Mesenchymal stem cell (in vitro differentiated cells and primary cell): ENCODE measurements around the gene PYGB. TPM values are rescaled to one million over a fixed set of nuclear protein-coding genes. Genes with fewer than 3 reads are reported as not detected.

Source experiments
- DNase-seq: peaks from one replicate; pipeline ENCODE4 v3.0.0-alpha.2; 2013
- H2AFZ ChIP-seq: one replicate; pipeline ENCODE4 v1.6.1; 2013; ENCODE audit warnings: low read depth, mild to moderate bottlenecking, control low read depth, inconsistent platforms, low read length, moderate library complexity
- H2AK5ac ChIP-seq: 2 replicates; pipeline ENCODE4 v1.6.1; 2013; ENCODE audit warnings: low read length, moderate library complexity, mild to moderate bottlenecking, inconsistent platforms; ENCODE audit not compliant: severe bottlenecking
- H2BK120ac ChIP-seq: one replicate; pipeline ENCODE4 v1.6.1; 2013; ENCODE audit warnings: low read depth, mild to moderate bottlenecking, inconsistent platforms, low read length, moderate library complexity
- H2BK12ac ChIP-seq, 2 experiments: one replicate each; pipeline ENCODE4 v1.6.1; 2013; ENCODE audit warnings: inconsistent platforms in 2 of 2, low read length in 2 of 2, mild to moderate bottlenecking in 2 of 2, moderate library complexity in 2 of 2, control low read depth in 1 of 2
- H2BK15ac ChIP-seq: one replicate; pipeline ENCODE4 v1.6.1; 2013; ENCODE audit warnings: mild to moderate bottlenecking, low read depth, inconsistent platforms; ENCODE audit not compliant: poor library complexity, severe bottlenecking
- H2BK5ac ChIP-seq: 2 replicates; pipeline ENCODE4 v1.6.1; 2013; ENCODE audit warnings: low read depth, mild to moderate bottlenecking, low read length, control low read depth, inconsistent platforms; ENCODE audit not compliant: poor library complexity, severe bottlenecking
- H3K14ac ChIP-seq, 2 experiments: one replicate each; pipeline ENCODE4 v1.6.1; 2013; ENCODE audit warnings: inconsistent platforms in 2 of 2, low read length in 2 of 2, control low read depth in 1 of 2, mild to moderate bottlenecking in 1 of 2, moderate library complexity in 1 of 2
- H3K18ac ChIP-seq, 2 experiments: one replicate each; pipeline ENCODE4 v1.6.1; 2013; ENCODE audit warnings: inconsistent platforms in 2 of 2, low read length in 2 of 2, control low read depth in 1 of 2, low read depth in 1 of 2, mild to moderate bottlenecking in 1 of 2
- H3K23ac ChIP-seq, 2 experiments: one replicate each; pipeline ENCODE4 v1.6.1; 2013; ENCODE audit warnings: inconsistent platforms in 2 of 2, low read length in 2 of 2, mild to moderate bottlenecking in 2 of 2, moderate library complexity in 2 of 2, control low read depth in 1 of 2
- H3K27ac ChIP-seq: 2 replicates; pipeline ENCODE4 v1.5.1; 2013; ENCODE audit warnings: mild to moderate bottlenecking, moderate library complexity, low read length, control low read depth, inconsistent platforms; ENCODE audit not compliant: poor library complexity, severe bottlenecking
- H3K27me3 ChIP-seq, 2 experiments: 2 replicates each; pipeline versions ENCODE4 v1.6.1 to v1.7.0; 2013; ENCODE audit warnings: low read length in 2 of 2, mild to moderate bottlenecking in 2 of 2, moderate library complexity in 2 of 2, control low read depth in 1 of 2, inconsistent platforms in 1 of 2; ENCODE audit not compliant: control insufficient read depth in 1 of 2, insufficient read depth in 1 of 2
- H3K36me3 ChIP-seq, 2 experiments: 2 replicates each; pipeline versions ENCODE4 v1.6.1 to v1.7.0; 2013; ENCODE audit warnings: low read length in 2 of 2, control low read depth in 1 of 2, inconsistent platforms in 1 of 2, low read depth in 1 of 2, mild to moderate bottlenecking in 1 of 2; ENCODE audit not compliant: insufficient read depth in 2 of 2, control insufficient read depth in 1 of 2
- H3K4ac ChIP-seq, 2 experiments: one replicate each; pipeline ENCODE4 v1.6.1; 2013; ENCODE audit warnings: inconsistent platforms in 2 of 2, low read length in 2 of 2, mild to moderate bottlenecking in 2 of 2, moderate library complexity in 2 of 2, control low read depth in 1 of 2, low read depth in 1 of 2
- H3K4me1 ChIP-seq: 2 replicates; pipeline ENCODE4 v1.6.1; 2013; ENCODE audit warnings: low read depth, low read length, control low read depth; ENCODE audit not compliant: control insufficient read depth, insufficient read depth
- H3K4me2 ChIP-seq: 2 replicates; pipeline ENCODE4 v1.6.1; 2013; ENCODE audit warnings: low read length, mild to moderate bottlenecking, inconsistent platforms; ENCODE audit not compliant: poor library complexity, severe bottlenecking
- H3K4me3 ChIP-seq, 2 experiments: 2 replicates each; pipeline versions ENCODE4 v1.5.1 to v1.7.0; 2013; ENCODE audit warnings: low read length in 2 of 2, mild to moderate bottlenecking in 2 of 2, control low read depth in 1 of 2, low read depth in 1 of 2; ENCODE audit not compliant: insufficient read depth in 1 of 2
- H3K79me1 ChIP-seq: replicated peaks from 2 replicates; pipeline ENCODE4 v1.6.1; 2013; ENCODE audit warnings: mild to moderate bottlenecking, control low read depth, low read length, inconsistent platforms; ENCODE audit not compliant: poor library complexity, severe bottlenecking
- H3K9ac ChIP-seq: 2 replicates; pipeline ENCODE4 v1.7.0; 2013; ENCODE audit warnings: mild to moderate bottlenecking, low read length, moderate library complexity
- H3K9me3 ChIP-seq: 2 replicates; pipeline ENCODE4 v1.7.0; 2013; ENCODE audit warnings: mild to moderate bottlenecking, low read length; ENCODE audit not compliant: control insufficient read depth
- H4K8ac ChIP-seq: one replicate; pipeline ENCODE4 v1.6.1; 2013; ENCODE audit warnings: inconsistent platforms, mild to moderate bottlenecking, low read length, moderate library complexity
- H4K91ac ChIP-seq: one replicate; pipeline ENCODE4 v1.6.1; 2013; ENCODE audit warnings: mild to moderate bottlenecking, low read length, inconsistent platforms
- WGBS: methylation state at CpG from one replicate; pipeline ENCODE4 v1.1.7; 2013; ENCODE audit warnings: mixed read lengths; 5-methylcytosine and 5-hydroxymethylcytosine counted together
- polyA plus RNA-seq, 2 experiments: library from polyadenylated mRNA; stranded (reverse); fragments of 200-250 nt; gene quantifications; one replicate each; pipeline ENCODE4 v1.2.3, GENCODE V29; 2013

PYGB gene
- 50.3 TPM for polyA plus RNA-seq (2013, experiment 1 of 2)
- polyA plus RNA-seq (2013, experiment 2 of 2), result 48.3 TPM

GRCh38 chr20:25247956-25248785 is at the start of gene PYGB:
Gene PYGB, plus strand, starts transcription at chr20:25248085. Its CDS starts 94 bp downstream, at chr20:25248179.
- no peaks in the 10 kb centered on the region for H3K9me3 ChIP-seq

GRCh38 chr20:25198663-25199383 is 49.1 kb upstream of the PYGB start:
- no peak overlapping the region for H2BK120ac ChIP-seq
- 85% methylated on average over 10 of the region's 11 CpGs for WGBS
- H3K4ac ChIP-seq, result no peak overlapping the region
- H3K27ac ChIP-seq, result no peak overlapping the region
- H3K36me3 ChIP-seq, result peaks cover 0 to 10% of the 10 kb centered on the region in 2 experiments
- H3K4me2 ChIP-seq, result no peak overlapping the region
- H3K18ac ChIP-seq, result no peak overlapping the region
- peak overlapping the region in 1 of 2 experiments; percentile 90 for H3K23ac ChIP-seq
- no peaks in the 10 kb centered on the region for H3K27me3 ChIP-seq
- H3K14ac ChIP-seq, result no peak overlapping the region
- H2BK15ac ChIP-seq, result no peak overlapping the region
- no peak overlapping the region for H2BK5ac ChIP-seq
- H2BK12ac ChIP-seq, result no peak overlapping the region
- no peak for DNase-seq
- H3K4me1 ChIP-seq, result peaks cover 22% of the 10 kb centered on the region
- H3K79me1 ChIP-seq, result peaks cover 8% of the 10 kb centered on the region
- no peak overlapping the region for H2AFZ ChIP-seq
- H4K91ac ChIP-seq, result no peak overlapping the region
- H4K8ac ChIP-seq, result no peak overlapping the region
- H3K9ac ChIP-seq, result peak overlapping the region; percentile 14
- no peaks in the 10 kb centered on the region for H3K9me3 ChIP-seq
- H3K4me3 ChIP-seq, result no peak overlapping the region
- H2AK5ac ChIP-seq, result peak overlapping the region; percentile 33

More at GRCh38 chr20:25247956-25248785, at the start of gene PYGB:
- DNase-seq, result peak; percentile 85
- peak within 1 kb of the TSS; percentile 85 to 90 for H3K4me3 ChIP-seq
- H2BK120ac ChIP-seq, result peak within 1 kb of the TSS; percentile 55
- peaks cover 30% of the 10 kb centered on the region for H3K4me1 ChIP-seq
- H2BK15ac ChIP-seq, result peak within 1 kb of the TSS; percentile 93
- H3K4ac ChIP-seq, result peak within 1 kb of the TSS; percentile 79 to 81
- H2AFZ ChIP-seq, result peak within 1 kb of the TSS; percentile 87
- H2BK12ac ChIP-seq, result peak within 1 kb of the TSS; percentile 65 to 89
- peak within 1 kb of the TSS; percentile 90 for H3K9ac ChIP-seq
- H3K18ac ChIP-seq, result peak within 1 kb of the TSS; percentile 91 to 96
- WGBS, result under 1% methylated on average over 89 of the region's 113 CpGs
- H3K4me2 ChIP-seq, result peak within 1 kb of the TSS; percentile 95
- H3K79me1 ChIP-seq, result peaks cover 6% of the 10 kb centered on the region
- H3K27ac ChIP-seq, result peak within 1 kb of the TSS; percentile 72
- H4K8ac ChIP-seq, result peak within 1 kb of the TSS; percentile 93
- peak within 1 kb of the TSS; percentile 94 for H2BK5ac ChIP-seq
- peaks cover 0 to 9% of the 10 kb centered on the region in 2 experiments for H3K36me3 ChIP-seq
- peak within 1 kb of the TSS in 1 of 2 experiments; percentile 82 for H3K14ac ChIP-seq
- no peak within 1 kb of the TSS for H2AK5ac ChIP-seq
- no peaks in the 10 kb centered on the region for H3K27me3 ChIP-seq
- peak within 1 kb of the TSS in 1 of 2 experiments; percentile 97 for H3K23ac ChIP-seq
- peak within 1 kb of the TSS; percentile 95 for H4K91ac ChIP-seq

GRCh38 chr20:25199473-25200260 is 48.2 kb upstream of the PYGB start:
- Histone ChIP-seq H3K4ac (no peak overlapping the region), H2BK120ac (no peak overlapping the region), H4K8ac (no peak overlapping the region), H4K91ac (no peak overlapping the region), H2AK5ac (no peak overlapping the region), H3K27ac (no peak overlapping the region), H3K4me2 (no peak overlapping the region), H3K9me3 (no peaks in the 10 kb centered on the region), H3K9ac (peak overlapping the region; percentile 12), H2BK12ac (no peak overlapping the region), H3K14ac (no peak overlapping the region), H3K4me3 (peak overlapping the region in 1 of 2 experiments; percentile 3), H2BK5ac (no peak overlapping the region), H3K79me1 (peaks cover 8% of the 10 kb centered on the region), H2BK15ac (no peak overlapping the region), H3K23ac (no peak overlapping the region), H3K4me1 (peaks cover 25% of the 10 kb centered on the region), H3K18ac (no peak overlapping the region), H2AFZ (no peak overlapping the region), H3K27me3 (no peaks in the 10 kb centered on the region), H3K36me3 (peaks cover 0 to 10% of the 10 kb centered on the region in 2 experiments)
- WGBS, result 88% methylated on average over 4 of the region's 5 CpGs
- DNase-seq, result no peak
